ENCODE results near the gene HPS1. TPM values are rescaled to one million over a fixed set of nuclear protein-coding genes. Genes with fewer than 3 reads are reported as not detected.
A peak's percentile ranks its signal among the peaks of the same experiment; 100 is the strongest.

The HPS1 gene
- total RNA-seq, 2 donors from 2014 or later = 40.0 to 53.7 TPM

GRCh38 chr10:98460837-98461499, 14.2 kb upstream of the HPS1 start:
- Histone ChIP-seq H3K27ac (peak overlapping the region; percentile 73 to 88 (median 80)), H3K4me1 (peaks cover 21% of the 10 kb centered on the region), H3K4me3 (no peak overlapping the region), H3K27me3 (no peaks in the 10 kb centered on the region), H3K36me3 (replicated peaks in 1 of 2; ENCODE audit: insufficient read depth in 1 of 2, low read depth in 2 of 2) (no peaks in the 10 kb centered on the region), H3K9me3 (no peaks in the 10 kb centered on the region)
- peak; percentile 99 for ATAC-seq
- intact Hi-C loops (cut with DNase I) = no loop called here
- peak; percentile 80 to 92 (median 86) for DNase-seq
- 39 to 56% methylated on average over 3 of the region's 3 CpGs for WGBS, 2 donors
- TF ChIP-seq CTCF (IDR thresholded peaks at IDR 0.05) (no peak), POLR2A (IDR thresholded peaks at IDR 0.05) (peak in 1 of 3 donors; percentile 22)

GRCh38 chr10:98458809-98459784, 12.4 kb upstream of the HPS1 start:
- intact Hi-C loops (cut with DNase I) = no loop called here
- no peak for DNase-seq
- Histone ChIP-seq H3K4me1 (peaks cover 21% of the 10 kb centered on the region), H3K9me3 (no peaks in the 10 kb centered on the region), H3K4me3 (no peak overlapping the region), H3K27ac (peak overlapping the region in 2 of 4 donors; percentile 73 to 88), H3K27me3 (no peaks in the 10 kb centered on the region), H3K36me3 (replicated peaks in 1 of 2; ENCODE audit: insufficient read depth in 1 of 2, low read depth in 2 of 2) (no peaks in the 10 kb centered on the region)
- TF ChIP-seq CTCF (IDR thresholded peaks at IDR 0.05) = no peak
- no peak for TF ChIP-seq POLR2A (IDR thresholded peaks at IDR 0.05)
- no peak for ATAC-seq
- 85 to 86% methylated on average over 15 of the region's 15 CpGs for WGBS, 2 donors

- ATAC-seq = no peak
- DNase-seq = no peak
- no peak overlapping the region for H3K4me3 ChIP-seq
- 56 to 57% methylated on average over 7 to 8 of the region's 8 CpGs for WGBS, 2 donors
- H3K27me3 ChIP-seq = no peaks in the 10 kb centered on the region
- intact Hi-C loops (cut with DNase I) = no loop called here
- TF ChIP-seq CTCF (IDR thresholded peaks at IDR 0.05) = no peak
- no peak for TF ChIP-seq POLR2A (IDR thresholded peaks at IDR 0.05)
- no peaks in the 10 kb centered on the region for H3K9me3 ChIP-seq
- H3K36me3 ChIP-seq (replicated peaks in 1 of 2; ENCODE audit: insufficient read depth in 1 of 2, low read depth in 2 of 2) = no peaks in the 10 kb centered on the region
- peaks cover 21% of the 10 kb centered on the region for H3K4me1 ChIP-seq
- H3K27ac ChIP-seq = no peak overlapping the region
Observed at GRCh38 chr10:98457721-98458120, 11.0 kb upstream of the HPS1 start.

GRCh38 chr10:98456686-98457482, 10.1 kb upstream of the HPS1 start:
- Histone ChIP-seq H3K4me1 (peaks cover 21% of the 10 kb centered on the region), H3K27ac (no peak overlapping the region), H3K9me3 (no peaks in the 10 kb centered on the region), H3K36me3 (replicated peaks in 1 of 2; ENCODE audit: insufficient read depth in 1 of 2, low read depth in 2 of 2) (no peaks in the 10 kb centered on the region), H3K4me3 (no peak overlapping the region), H3K27me3 (no peaks in the 10 kb centered on the region)
- no peak for DNase-seq
- intact Hi-C loops (cut with DNase I) = no loop called here
- TF ChIP-seq POLR2A (IDR thresholded peaks at IDR 0.05) = no peak
- TF ChIP-seq CTCF (IDR thresholded peaks at IDR 0.05) = no peak
- no peak for ATAC-seq
- WGBS, 2 donors = 70 to 77% methylated on average over 12 of the region's 12 CpGs
